ENCODE results near the gene LARGE1. TPM values are rescaled to one million over a fixed set of nuclear protein-coding genes. Genes with fewer than 3 reads are reported as not detected.
"Not testable (repeated sequence)": the region's sequence is repeated elsewhere in the genome, so short reads cannot be mapped to it uniquely, and the experiment has no call there.

The LARGE1 gene
- total RNA-seq, 1 experiment from 2014 or later, result 5.8 TPM

DNA sequence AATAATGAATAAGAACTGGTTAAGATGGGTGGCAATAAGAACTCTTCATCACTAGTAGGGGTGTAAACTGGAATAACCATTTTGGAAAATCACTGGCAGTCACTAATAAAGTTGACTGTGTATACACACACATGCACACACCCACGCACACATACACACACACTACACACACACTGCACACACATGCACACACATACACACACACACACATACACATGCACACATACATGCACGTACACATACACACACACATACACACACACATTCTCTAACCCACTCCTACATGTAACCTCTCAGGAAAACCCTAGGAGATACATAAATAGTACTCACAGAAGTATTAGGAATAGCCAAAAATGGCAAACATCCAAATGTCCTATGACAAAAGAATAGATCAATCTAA, 455.6 kb downstream of the LARGE1 start:
- peaks cover 6% of the 10 kb centered on the region; the same call in 1 of the 2 replicates for H3K9me3 ChIP-seq
- Mint-ChIP-seq H3K4me1 (ENCODE audit: low read depth, unreplicated experiment) (peaks cover 17% of the 10 kb centered on the region), H3K27me3 (ENCODE audit: insufficient read depth, unreplicated experiment) (no peaks in the 10 kb centered on the region), H3K9me3 (ENCODE audit: unreplicated experiment) (no peaks in the 10 kb centered on the region), H3K4me3 (ENCODE audit: unreplicated experiment) (no peak overlapping the region), H3K36me3 (ENCODE audit: insufficient read depth, unreplicated experiment) (no peaks in the 10 kb centered on the region), H3K27ac (ENCODE audit: unreplicated experiment) (no peak overlapping the region)
- BruUV-seq (replicated peaks), result no TSS peak
- ChIA-PET POLR2A (no interaction called here), CTCF (no interaction called here)
- no peaks in the 10 kb centered on the region for H3K36me3 ChIP-seq (ENCODE audit: control insufficient read depth, insufficient read depth, low read length)
- DNase-seq, result no peak
- TF ChIP-seq, protein P1, sequence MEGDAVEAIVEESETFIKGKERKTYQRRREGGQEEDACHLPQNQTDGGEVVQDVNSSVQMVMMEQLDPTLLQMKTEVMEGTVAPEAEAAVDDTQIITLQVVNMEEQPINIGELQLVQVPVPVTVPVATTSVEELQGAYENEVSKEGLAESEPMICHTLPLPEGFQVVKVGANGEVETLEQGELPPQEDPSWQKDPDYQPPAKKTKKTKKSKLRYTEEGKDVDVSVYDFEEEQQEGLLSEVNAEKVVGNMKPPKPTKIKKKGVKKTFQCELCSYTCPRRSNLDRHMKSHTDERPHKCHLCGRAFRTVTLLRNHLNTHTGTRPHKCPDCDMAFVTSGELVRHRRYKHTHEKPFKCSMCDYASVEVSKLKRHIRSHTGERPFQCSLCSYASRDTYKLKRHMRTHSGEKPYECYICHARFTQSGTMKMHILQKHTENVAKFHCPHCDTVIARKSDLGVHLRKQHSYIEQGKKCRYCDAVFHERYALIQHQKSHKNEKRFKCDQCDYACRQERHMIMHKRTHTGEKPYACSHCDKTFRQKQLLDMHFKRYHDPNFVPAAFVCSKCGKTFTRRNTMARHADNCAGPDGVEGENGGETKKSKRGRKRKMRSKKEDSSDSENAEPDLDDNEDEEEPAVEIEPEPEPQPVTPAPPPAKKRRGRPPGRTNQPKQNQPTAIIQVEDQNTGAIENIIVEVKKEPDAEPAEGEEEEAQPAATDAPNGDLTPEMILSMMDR (IDR thresholded peaks at IDR 0.05; ENCODE audit: insufficient read depth in 1 of 2, low read depth in 1 of 2, low read length in 1 of 2, severe bottlenecking in 1 of 2, unreplicated experiment in 1 of 2), result no peak
- no peak overlapping the region for H3K4me3 ChIP-seq (ENCODE audit: low read depth, low read length)
- H3K4me1 ChIP-seq, result peaks cover 9% of the 10 kb centered on the region
- intact Hi-C loops (cut with micrococcal nuclease; ENCODE audit: unreplicated experiment), result no loop called here
- no peaks in the 10 kb centered on the region for H3K27me3 ChIP-seq (replicated peaks; ENCODE audit: control insufficient read depth, insufficient read depth, low read length)

DNA sequence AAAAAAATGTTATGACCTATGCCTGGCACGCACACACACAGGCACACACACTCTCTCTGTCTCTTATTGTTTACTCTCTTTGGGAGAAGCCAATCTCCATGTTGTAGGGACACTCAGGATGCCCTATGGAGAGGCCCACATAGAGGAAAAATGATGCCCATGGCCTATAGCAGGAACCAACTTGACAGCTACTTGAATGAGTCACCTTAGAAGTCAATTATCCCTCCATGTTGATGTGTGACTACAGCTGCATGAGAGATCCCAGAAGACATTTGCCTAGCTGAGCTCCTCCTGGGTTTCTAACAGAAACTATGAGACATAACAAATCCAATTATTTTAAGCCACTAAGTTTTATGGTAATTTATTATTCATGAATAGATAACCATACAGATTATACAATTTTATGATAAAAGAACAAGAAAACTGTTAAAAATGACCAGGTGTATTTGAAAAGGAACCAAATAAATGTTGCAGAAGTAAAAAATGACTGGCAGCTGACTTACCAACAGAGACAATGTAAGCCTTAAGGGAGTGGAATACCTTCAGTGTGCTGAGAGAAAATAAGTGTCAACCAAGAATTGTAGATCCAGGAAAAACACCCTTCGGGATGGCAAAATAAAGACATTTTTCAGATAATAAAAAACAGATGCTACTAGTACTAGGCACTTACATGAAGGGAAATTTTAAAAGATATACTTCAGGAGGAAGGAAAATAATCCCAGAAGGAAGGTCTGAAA, 458.4 kb downstream of the LARGE1 start:
- Histone ChIP-seq H3K4me1 (peaks cover 9% of the 10 kb centered on the region), H3K4me3 (ENCODE audit: low read depth, low read length) (no peak overlapping the region), H3K9me3 (peaks cover 6% of the 10 kb centered on the region; the same call in 1 of the 2 replicates), H3K36me3 (ENCODE audit: control insufficient read depth, insufficient read depth, low read length) (no peaks in the 10 kb centered on the region), H3K27me3 (replicated peaks; ENCODE audit: control insufficient read depth, insufficient read depth, low read length) (no peaks in the 10 kb centered on the region)
- ChIA-PET POLR2A (no interaction called here), CTCF (no interaction called here)
- Mint-ChIP-seq H3K36me3 (ENCODE audit: insufficient read depth, unreplicated experiment) (no peaks in the 10 kb centered on the region), H3K9me3 (ENCODE audit: unreplicated experiment) (no peaks in the 10 kb centered on the region), H3K4me1 (ENCODE audit: low read depth, unreplicated experiment) (peaks cover 17% of the 10 kb centered on the region), H3K27me3 (ENCODE audit: insufficient read depth, unreplicated experiment) (no peaks in the 10 kb centered on the region), H3K27ac (ENCODE audit: unreplicated experiment) (no peak overlapping the region), H3K4me3 (ENCODE audit: unreplicated experiment) (no peak overlapping the region)
- TF ChIP-seq, protein P1 (IDR thresholded peaks at IDR 0.05; ENCODE audit: insufficient read depth in 1 of 2, low read depth in 1 of 2, low read length in 1 of 2, severe bottlenecking in 1 of 2, unreplicated experiment in 1 of 2), result no peak
- no peak for DNase-seq
- intact Hi-C loops (cut with micrococcal nuclease; ENCODE audit: unreplicated experiment), result no loop called here
- BruUV-seq (replicated peaks), result no TSS peak

DNA sequence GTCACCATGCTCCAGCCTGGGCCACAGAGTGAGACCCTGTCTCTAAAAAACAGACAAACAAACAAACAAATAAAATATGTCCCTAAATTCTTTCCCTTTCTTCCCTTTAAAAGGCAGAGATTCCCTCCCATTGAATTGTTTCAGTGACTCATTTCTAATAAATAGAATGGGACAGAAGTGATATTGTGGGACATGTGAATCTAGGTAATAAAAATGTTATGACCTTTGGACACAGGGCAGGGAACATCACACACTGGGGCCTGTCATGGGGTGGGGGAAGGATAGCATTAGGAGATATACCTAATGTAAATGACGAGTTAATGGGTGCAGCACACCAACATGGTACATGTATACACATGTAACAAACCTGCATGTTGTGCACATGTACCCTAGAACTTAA, 459.0 kb downstream of the LARGE1 start:
- H3K27ac Mint-ChIP-seq (ENCODE audit: unreplicated experiment); BruUV-seq (replicated peaks); H3K9me3 Mint-ChIP-seq (ENCODE audit: unreplicated experiment); H3K36me3 Mint-ChIP-seq (ENCODE audit: insufficient read depth, unreplicated experiment); H3K4me3 ChIP-seq (ENCODE audit: low read depth, low read length); H3K4me1 ChIP-seq; H3K4me3 Mint-ChIP-seq (ENCODE audit: unreplicated experiment); intact Hi-C loops (cut with micrococcal nuclease; ENCODE audit: unreplicated experiment); CTCF ChIA-PET; H3K9me3 ChIP-seq; H3K27me3 Mint-ChIP-seq (ENCODE audit: insufficient read depth, unreplicated experiment); POLR2A ChIA-PET; H3K36me3 ChIP-seq (ENCODE audit: control insufficient read depth, insufficient read depth, low read length); H3K27me3 ChIP-seq (replicated peaks; ENCODE audit: control insufficient read depth, insufficient read depth, low read length); DNase-seq: not testable (repeated sequence)
- H3K4me1 Mint-ChIP-seq (ENCODE audit: low read depth, unreplicated experiment), result peaks cover 17% of the 10 kb centered on the region
